ENCODE measurements around the gene UBE3B.

DNA sequence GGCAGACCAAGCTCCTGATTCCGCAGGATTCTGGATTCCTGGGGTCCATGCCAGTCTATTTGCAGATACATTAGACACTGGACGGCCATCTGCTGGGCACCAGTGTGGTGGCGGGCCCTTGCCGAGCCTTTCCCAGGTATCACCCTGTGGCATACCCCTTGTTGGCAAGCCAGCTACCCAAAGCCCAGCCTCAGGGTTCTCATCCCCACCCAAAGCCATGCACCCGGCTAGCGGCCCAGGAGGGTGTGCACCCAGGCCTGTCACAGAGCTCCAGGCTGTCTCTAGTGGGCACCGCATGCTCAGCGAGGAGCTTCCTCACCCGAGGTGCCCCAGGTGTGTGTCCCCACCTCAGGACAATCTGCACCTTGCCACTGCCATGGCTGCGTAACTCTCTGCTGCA, 82.2 kb downstream of the UBE3B start:
- TF ChIP-seq, protein P1, sequence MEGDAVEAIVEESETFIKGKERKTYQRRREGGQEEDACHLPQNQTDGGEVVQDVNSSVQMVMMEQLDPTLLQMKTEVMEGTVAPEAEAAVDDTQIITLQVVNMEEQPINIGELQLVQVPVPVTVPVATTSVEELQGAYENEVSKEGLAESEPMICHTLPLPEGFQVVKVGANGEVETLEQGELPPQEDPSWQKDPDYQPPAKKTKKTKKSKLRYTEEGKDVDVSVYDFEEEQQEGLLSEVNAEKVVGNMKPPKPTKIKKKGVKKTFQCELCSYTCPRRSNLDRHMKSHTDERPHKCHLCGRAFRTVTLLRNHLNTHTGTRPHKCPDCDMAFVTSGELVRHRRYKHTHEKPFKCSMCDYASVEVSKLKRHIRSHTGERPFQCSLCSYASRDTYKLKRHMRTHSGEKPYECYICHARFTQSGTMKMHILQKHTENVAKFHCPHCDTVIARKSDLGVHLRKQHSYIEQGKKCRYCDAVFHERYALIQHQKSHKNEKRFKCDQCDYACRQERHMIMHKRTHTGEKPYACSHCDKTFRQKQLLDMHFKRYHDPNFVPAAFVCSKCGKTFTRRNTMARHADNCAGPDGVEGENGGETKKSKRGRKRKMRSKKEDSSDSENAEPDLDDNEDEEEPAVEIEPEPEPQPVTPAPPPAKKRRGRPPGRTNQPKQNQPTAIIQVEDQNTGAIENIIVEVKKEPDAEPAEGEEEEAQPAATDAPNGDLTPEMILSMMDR (IDR thresholded peaks at IDR 0.05; ENCODE audit: low read length), result no peak
- no peak for TF ChIP-seq EZH2 (IDR thresholded peaks at IDR 0.05; ENCODE audit: borderline replicate concordance, low read length)

Data from OCI-LY1 (cell line).